Ramos (cell line): ENCODE results near the gene CKMT2.

Source experiments
- in situ Hi-C: fragments of 300-500 bp; cut with MboI; formaldehyde crosslinking; loops from one replicate; pipeline ENCODE4 v1.14.3; 2022; ENCODE audit warnings: low sequenced_read_pairs; ENCODE audit not compliant: unreplicated experiment

Gene CKMT2

DNA sequence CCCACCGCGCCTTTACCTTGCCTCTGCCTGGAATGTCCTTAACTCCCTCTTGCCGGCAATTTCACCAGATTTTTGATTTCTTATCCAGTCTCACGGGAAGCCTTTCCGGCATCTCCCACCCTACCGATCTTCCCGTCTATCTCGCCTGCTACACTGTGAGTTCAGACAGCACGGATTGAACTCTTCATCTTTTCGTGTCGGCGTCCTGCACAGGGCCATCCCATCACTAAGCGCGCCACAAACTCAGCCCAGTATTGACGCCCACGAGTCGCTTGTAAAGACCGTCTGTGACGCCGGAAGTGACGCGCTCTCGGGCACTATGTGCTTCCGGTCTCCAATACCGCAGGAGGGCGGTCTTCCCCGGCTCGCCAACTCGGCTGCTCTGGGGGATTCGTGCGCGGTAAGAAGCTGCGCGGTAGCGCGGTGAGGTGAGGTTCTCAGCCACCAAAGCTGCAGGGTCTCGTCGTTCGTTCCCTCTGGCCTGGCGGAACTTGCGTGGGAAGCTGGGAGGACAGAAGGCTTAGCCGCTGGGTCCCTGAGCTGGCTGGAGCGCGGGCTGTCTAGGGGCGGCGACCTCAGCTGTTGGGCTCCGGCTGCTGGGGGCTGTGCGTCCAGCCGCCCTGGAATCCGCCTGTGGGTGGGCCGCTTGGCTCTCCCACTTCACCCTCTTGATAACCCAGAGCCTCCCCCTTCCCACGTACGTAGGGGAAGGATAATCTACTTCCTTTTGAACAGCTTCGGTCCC is 68.3 kb downstream of the CKMT2 start, which contains the start of gene ZCCHC9:
Gene ZCCHC9 (plus strand): TSS at position 317 of the 745 bp plus-strand sequence. CDS start 3,171 bp downstream, outside the sequence.
- in situ Hi-C loops, result no loop called here

- in situ Hi-C loops, result no loop called here
Measured at GRCh38 chr5:81302596-81302995, 69.5 kb downstream of the CKMT2 start.

- in situ Hi-C loops, result no loop called here
Measured at GRCh38 chr5:81303563-81303962, 70.4 kb downstream of the CKMT2 start.

- in situ Hi-C loops, result no loop called here
Measured at GRCh38 chr5:81305785-81306184, 72.7 kb downstream of the CKMT2 start.

DNA sequence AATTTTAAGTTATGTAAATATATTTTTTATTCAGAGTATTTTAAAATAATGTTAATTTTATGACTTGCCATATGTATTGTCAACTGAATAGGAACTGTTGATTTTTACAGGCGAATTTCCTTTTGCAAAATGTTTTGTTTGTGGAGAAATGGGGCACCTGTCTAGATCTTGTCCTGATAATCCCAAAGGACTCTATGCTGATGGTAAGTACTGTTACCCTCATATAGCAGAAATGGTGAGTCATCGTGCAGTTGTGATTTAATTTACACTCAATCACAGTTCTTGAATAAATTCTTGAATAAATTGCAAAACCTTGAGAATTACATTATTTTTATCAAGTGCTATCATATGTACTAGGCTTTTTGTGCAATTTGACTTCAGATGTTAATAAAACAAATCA is 75.7 kb downstream of the CKMT2 start:
- in situ Hi-C loops, result no loop called here

DNA sequence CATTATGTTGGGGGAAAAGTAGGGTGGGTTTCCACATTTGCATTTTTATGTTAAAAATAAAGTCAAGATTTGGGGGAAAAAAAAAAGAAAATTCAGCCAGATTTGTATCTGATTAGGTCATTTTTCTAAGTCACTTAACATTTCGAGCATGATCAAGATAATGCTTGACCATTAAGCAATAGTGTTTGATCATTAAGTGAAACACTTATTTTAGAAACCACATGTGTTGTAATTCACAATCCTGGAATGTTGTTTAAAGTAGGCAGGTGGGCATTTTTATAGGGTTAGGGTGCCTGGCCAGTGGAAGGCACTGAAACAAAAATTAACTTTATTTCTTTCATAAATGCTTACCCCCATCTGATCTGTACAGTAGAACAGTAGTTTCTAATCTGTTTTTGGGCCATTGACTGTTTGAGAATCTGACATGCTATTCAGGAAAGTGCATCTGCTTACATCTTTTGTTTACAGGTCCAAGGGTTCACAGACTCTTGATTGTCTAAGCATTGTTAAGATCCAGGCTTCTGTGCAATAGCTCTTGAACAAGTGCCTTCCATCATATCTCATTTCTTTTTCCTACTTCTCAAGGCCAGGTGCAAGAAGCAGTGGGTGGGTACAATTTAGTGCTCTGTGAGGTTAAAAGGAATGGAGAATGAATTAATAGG is 77.4 kb downstream of the CKMT2 start:
- in situ Hi-C loops, result no loop called here

GRCh38 chr5:81313278-81313677 is 80.2 kb downstream of the CKMT2 start:
- in situ Hi-C loops, result no loop called here

DNA sequence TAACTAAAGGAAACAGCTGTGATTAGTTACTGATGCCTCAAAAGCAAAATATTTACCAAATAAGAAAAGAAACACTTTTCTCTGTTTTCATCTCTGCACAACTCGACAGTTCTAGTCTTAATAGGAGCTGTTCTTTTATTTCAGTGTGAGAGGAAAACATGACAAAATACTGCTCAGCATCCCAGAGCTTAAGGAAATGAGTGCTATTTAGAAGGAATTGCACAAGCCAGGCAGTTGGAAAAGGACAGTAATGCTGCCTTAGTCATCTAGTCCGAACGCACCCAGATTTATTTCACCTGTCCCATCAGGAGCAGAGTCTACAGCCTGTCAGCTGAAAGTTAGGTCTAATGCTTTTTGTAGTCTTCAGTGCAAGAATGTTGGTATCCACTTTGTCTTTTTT is 80.6 kb downstream of the CKMT2 start:
- in situ Hi-C loops, result no loop called here

DNA sequence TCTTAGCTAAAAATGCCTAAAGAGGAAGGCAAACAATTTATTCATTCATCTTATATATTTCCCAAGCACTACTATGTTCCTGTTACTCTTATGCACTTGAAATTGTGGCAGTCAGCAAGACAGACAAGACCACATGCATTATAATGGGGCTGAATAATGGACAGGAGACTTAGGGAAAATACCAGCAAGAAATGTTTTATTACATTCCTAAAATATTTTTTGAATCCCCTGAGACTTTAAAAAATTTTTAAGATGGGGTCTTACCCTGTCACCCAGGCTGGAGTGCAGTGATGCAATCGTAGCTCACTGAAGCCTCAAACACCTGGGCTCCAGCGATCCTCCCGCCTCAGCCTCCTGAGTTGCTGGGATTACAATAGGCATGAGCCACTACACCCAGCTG is 81.5 kb downstream of the CKMT2 start:
- in situ Hi-C loops, result no loop called here

DNA sequence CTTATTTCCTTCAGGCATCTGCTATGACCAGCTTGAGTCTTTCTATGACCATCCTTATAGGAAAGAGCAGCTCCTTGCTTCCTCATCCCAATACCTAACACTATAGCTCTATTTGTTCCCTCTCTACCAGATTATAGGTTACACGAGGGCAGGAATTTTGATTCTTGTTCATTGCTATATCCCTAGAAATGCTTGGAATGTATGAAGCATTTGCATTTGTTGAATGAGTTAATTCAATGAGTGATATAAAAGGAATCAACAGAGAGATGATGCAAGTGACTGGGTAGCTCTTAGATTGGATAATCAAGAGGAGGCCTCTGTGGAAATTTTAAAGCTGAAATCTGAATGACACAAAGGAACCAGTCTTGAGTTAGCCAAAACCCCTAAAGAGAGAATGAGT is 82.2 kb downstream of the CKMT2 start:
- in situ Hi-C loops, result no loop called here

GRCh38 chr5:81315830-81316229 is 82.7 kb downstream of the CKMT2 start:
- in situ Hi-C loops, result no loop called here
